ENCODE measurements around the gene ADSS2. TPM values are rescaled to one million over a fixed set of nuclear protein-coding genes. Genes with fewer than 3 reads are reported as not detected.

The ADSS2 gene
- total RNA-seq, 1 experiment from 2014 or later: 46.2 TPM

DNA sequence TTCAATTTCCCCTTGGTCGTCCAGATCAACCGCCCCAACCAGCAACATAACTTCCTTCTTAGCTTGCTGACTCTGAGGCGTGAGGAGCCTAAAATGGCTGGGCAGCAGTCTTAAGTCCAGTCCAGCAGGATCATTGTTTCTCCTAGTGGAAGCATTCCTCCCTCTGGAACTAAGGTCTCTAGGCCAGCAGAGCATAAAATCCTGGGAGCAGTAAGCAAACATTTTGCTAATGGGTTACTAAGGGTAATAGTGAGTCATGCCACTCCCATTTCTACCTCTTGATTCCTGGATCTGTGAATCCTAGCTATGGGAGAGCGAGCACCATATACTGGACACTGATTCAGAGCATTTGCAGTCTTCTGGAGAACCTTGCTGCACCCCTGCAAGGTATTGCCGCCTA lies 59.9 kb downstream of the ADSS2 start:
- DNase-seq (ENCODE audit: low read depth, low spot score) (no peak), ATAC-seq (no peak; the same call in 1 of the 2 replicates)
- intact Hi-C loops (cut with micrococcal nuclease): no loop called here
- Histone ChIP-seq H3K36me3 (ENCODE audit: control insufficient read depth in 1 of 2, insufficient read depth in 2 of 2, low read length in 2 of 2) (no peaks in the 10 kb centered on the region), H3K4me1 (ENCODE audit: control insufficient read depth in 1 of 2, insufficient read depth in 2 of 2, low read length in 2 of 2) (peaks cover 0 to 14% of the 10 kb centered on the region in 2 experiments; a peak in 1 of 4 replicates), H3K4me2 (ENCODE audit: low read length) (no peak overlapping the region), H3K79me2 (ENCODE audit: insufficient read depth, low read length) (no peaks in the 10 kb centered on the region), H3K27ac (ENCODE audit: low read depth, low read length) (no peak overlapping the region), H3K9me2 (ENCODE audit: insufficient read depth) (no peaks in the 10 kb centered on the region), H3K9me3 (ENCODE audit: control insufficient read depth in 1 of 2, insufficient read depth in 1 of 2, low read depth in 1 of 2, low read length in 2 of 2) (no peaks in the 10 kb centered on the region), H2AFZ (ENCODE audit: low read depth, low read length, poor library complexity, severe bottlenecking) (no peak overlapping the region), H3K27me3 (ENCODE audit: insufficient read depth, low read length) (no peaks in the 10 kb centered on the region), H3K4me3 (replicated peaks in 1 of 2; ENCODE audit: low read depth in 1 of 2, low read length in 2 of 2) (no peak overlapping the region), H3K9ac (ENCODE audit: low read length) (no peak overlapping the region), H4K20me1 (ENCODE audit: insufficient read depth) (no peaks in the 10 kb centered on the region)
- BruUV-seq (replicated peaks): no TSS peak
- CTCF ChIA-PET: no interaction called here
- POLR2A ChIA-PET: no interaction called here
- no peak for TF ChIP-seq POLR2A (IDR thresholded peaks at IDR 0.05; ENCODE audit: borderline replicate concordance, extremely low read depth, insufficient read depth, insufficient read length)
- no peak for TF ChIP-seq RAD21 (IDR thresholded peaks at IDR 0.05; ENCODE audit: low read depth)
- TF ChIP-seq POLR2AphosphoS5 (IDR thresholded peaks at IDR 0.05; ENCODE audit: low read depth, low read length): no peak
- TF ChIP-seq SP1 (IDR thresholded peaks at IDR 0.05; ENCODE audit: low read depth): no peak
- no peak for TF ChIP-seq ELF1 (IDR thresholded peaks at IDR 0.05; ENCODE audit: borderline replicate concordance, low read depth)
- TF ChIP-seq, protein P1, sequence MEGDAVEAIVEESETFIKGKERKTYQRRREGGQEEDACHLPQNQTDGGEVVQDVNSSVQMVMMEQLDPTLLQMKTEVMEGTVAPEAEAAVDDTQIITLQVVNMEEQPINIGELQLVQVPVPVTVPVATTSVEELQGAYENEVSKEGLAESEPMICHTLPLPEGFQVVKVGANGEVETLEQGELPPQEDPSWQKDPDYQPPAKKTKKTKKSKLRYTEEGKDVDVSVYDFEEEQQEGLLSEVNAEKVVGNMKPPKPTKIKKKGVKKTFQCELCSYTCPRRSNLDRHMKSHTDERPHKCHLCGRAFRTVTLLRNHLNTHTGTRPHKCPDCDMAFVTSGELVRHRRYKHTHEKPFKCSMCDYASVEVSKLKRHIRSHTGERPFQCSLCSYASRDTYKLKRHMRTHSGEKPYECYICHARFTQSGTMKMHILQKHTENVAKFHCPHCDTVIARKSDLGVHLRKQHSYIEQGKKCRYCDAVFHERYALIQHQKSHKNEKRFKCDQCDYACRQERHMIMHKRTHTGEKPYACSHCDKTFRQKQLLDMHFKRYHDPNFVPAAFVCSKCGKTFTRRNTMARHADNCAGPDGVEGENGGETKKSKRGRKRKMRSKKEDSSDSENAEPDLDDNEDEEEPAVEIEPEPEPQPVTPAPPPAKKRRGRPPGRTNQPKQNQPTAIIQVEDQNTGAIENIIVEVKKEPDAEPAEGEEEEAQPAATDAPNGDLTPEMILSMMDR (IDR thresholded peaks at IDR 0.05 in 2 of 3, conservative IDR thresholded peaks at IDR 0.05 in 1 of 3; ENCODE audit: borderline replicate concordance in 1 of 3, insufficient read depth in 1 of 3, low read depth in 2 of 3, low read length in 2 of 3): no peak
- TF ChIP-seq, protein P2, sequence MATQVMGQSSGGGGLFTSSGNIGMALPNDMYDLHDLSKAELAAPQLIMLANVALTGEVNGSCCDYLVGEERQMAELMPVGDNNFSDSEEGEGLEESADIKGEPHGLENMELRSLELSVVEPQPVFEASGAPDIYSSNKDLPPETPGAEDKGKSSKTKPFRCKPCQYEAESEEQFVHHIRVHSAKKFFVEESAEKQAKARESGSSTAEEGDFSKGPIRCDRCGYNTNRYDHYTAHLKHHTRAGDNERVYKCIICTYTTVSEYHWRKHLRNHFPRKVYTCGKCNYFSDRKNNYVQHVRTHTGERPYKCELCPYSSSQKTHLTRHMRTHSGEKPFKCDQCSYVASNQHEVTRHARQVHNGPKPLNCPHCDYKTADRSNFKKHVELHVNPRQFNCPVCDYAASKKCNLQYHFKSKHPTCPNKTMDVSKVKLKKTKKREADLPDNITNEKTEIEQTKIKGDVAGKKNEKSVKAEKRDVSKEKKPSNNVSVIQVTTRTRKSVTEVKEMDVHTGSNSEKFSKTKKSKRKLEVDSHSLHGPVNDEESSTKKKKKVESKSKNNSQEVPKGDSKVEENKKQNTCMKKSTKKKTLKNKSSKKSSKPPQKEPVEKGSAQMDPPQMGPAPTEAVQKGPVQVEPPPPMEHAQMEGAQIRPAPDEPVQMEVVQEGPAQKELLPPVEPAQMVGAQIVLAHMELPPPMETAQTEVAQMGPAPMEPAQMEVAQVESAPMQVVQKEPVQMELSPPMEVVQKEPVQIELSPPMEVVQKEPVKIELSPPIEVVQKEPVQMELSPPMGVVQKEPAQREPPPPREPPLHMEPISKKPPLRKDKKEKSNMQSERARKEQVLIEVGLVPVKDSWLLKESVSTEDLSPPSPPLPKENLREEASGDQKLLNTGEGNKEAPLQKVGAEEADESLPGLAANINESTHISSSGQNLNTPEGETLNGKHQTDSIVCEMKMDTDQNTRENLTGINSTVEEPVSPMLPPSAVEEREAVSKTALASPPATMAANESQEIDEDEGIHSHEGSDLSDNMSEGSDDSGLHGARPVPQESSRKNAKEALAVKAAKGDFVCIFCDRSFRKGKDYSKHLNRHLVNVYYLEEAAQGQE (IDR thresholded peaks at IDR 0.05; ENCODE audit: low read depth): no peak
- TF ChIP-seq ZFX (IDR thresholded peaks at IDR 0.05): no peak
- TF ChIP-seq FOSL1 (IDR thresholded peaks at IDR 0.05; ENCODE audit: low read depth): no peak
- no peak for TF ChIP-seq EZH2 (IDR thresholded peaks at IDR 0.05)
- TF ChIP-seq JUND (IDR thresholded peaks at IDR 0.05): no peak
- TF ChIP-seq, protein P3, sequence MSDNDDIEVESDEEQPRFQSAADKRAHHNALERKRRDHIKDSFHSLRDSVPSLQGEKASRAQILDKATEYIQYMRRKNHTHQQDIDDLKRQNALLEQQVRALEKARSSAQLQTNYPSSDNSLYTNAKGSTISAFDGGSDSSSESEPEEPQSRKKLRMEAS (IDR thresholded peaks at IDR 0.05): no peak
- TF ChIP-seq TCF7L2 (IDR thresholded peaks at IDR 0.05; ENCODE audit: borderline replicate concordance, extremely low read depth, insufficient read depth, insufficient read length): no peak
- no peak for TF ChIP-seq CBX3 (IDR thresholded peaks at IDR 0.05; ENCODE audit: low read depth)
- TF ChIP-seq ZNF274 (IDR thresholded peaks at IDR 0.05; ENCODE audit: low read depth, low read length): no peak
- TF ChIP-seq, protein P4, sequence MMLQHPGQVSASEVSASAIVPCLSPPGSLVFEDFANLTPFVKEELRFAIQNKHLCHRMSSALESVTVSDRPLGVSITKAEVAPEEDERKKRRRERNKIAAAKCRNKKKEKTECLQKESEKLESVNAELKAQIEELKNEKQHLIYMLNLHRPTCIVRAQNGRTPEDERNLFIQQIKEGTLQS (IDR thresholded peaks at IDR 0.05): no peak
- TF ChIP-seq, protein P5, sequence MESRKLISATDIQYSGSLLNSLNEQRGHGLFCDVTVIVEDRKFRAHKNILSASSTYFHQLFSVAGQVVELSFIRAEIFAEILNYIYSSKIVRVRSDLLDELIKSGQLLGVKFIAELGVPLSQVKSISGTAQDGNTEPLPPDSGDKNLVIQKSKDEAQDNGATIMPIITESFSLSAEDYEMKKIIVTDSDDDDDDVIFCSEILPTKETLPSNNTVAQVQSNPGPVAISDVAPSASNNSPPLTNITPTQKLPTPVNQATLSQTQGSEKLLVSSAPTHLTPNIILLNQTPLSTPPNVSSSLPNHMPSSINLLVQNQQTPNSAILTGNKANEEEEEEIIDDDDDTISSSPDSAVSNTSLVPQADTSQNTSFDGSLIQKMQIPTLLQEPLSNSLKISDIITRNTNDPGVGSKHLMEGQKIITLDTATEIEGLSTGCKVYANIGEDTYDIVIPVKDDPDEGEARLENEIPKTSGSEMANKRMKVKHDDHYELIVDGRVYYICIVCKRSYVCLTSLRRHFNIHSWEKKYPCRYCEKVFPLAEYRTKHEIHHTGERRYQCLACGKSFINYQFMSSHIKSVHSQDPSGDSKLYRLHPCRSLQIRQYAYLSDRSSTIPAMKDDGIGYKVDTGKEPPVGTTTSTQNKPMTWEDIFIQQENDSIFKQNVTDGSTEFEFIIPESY (IDR thresholded peaks at IDR 0.05; ENCODE audit: extremely low read depth, insufficient replicate concordance, low read length): no peak
- no peak for TF ChIP-seq YY1 (IDR thresholded peaks at IDR 0.05; ENCODE audit: extremely low read depth, insufficient replicate concordance, low read depth, low read length)
- TF ChIP-seq EZH2phosphoT487 (IDR thresholded peaks at IDR 0.05; ENCODE audit: borderline replicate concordance): no peak
- RAD21 ChIA-PET (ENCODE audit: low non-redundant PET in 1 of 2, low total read pairs in 2 of 2, uncharacterized antibody in 2 of 2, unreplicated experiment in 2 of 2): no interaction called here

All from HCT116 (cell line).